Liver (tissue), 9 donors: ENCODE measurements around the gene SRC. TPM values are rescaled to one million over a fixed set of nuclear protein-coding genes. Genes with fewer than 3 reads are reported as not detected.

Experiments used
- DNase-seq: peaks from one replicate; pipeline ENCODE4 v3.0.0-alpha.2; 2017; ENCODE audit warnings: low spot score
- H3K27ac ChIP-seq, 2 donors: one replicate each; pipeline ENCODE4 v1.7.0; 2013; ENCODE audit warnings: inconsistent platforms in 2 of 2, low read length in 2 of 2, control low read depth in 1 of 2, low read depth in 1 of 2, mild to moderate bottlenecking in 1 of 2
- H3K27me3 ChIP-seq, 4 donors: one replicate each; pipeline versions ENCODE4 v1.6.1 to v1.7.0; 2013; ENCODE audit warnings: low read length in 3 of 4, inconsistent platforms in 1 of 4, mild to moderate bottlenecking in 1 of 4, moderate library complexity in 1 of 4; ENCODE audit not compliant: control insufficient read depth in 4 of 4, insufficient read depth in 4 of 4
- H3K36me3 ChIP-seq, 4 donors: one replicate each; pipeline versions ENCODE4 v1.6.1 to v1.7.0; 2013; ENCODE audit warnings: low read length in 3 of 4, mild to moderate bottlenecking in 3 of 4, low read depth in 1 of 4, moderate library complexity in 1 of 4; ENCODE audit not compliant: control insufficient read depth in 4 of 4, insufficient read depth in 3 of 4
- H3K4me1 ChIP-seq, 4 donors: one replicate each; pipeline versions ENCODE4 v1.6.1 to v1.7.0; 2013; ENCODE audit warnings: low read length in 3 of 4, mild to moderate bottlenecking in 3 of 4, moderate library complexity in 1 of 4; ENCODE audit not compliant: control insufficient read depth in 4 of 4, insufficient read depth in 4 of 4
- H3K4me3 ChIP-seq, 3 donors: one replicate each; pipeline versions ENCODE4 v1.6.1 to v1.7.0; 2013; ENCODE audit warnings: low read length in 3 of 3, control low read depth in 1 of 3, low read depth in 1 of 3, mild to moderate bottlenecking in 1 of 3
- H3K9ac ChIP-seq, 2 donors: one replicate each; pipeline ENCODE4 v1.7.0; 2013; ENCODE audit warnings: low read length in 2 of 2, mild to moderate bottlenecking in 2 of 2, moderate library complexity in 2 of 2, control low read depth in 1 of 2, low read depth in 1 of 2
- H3K9me3 ChIP-seq, 4 donors: one replicate each; pipeline versions ENCODE4 v1.6.1 to v1.7.0; 2013; ENCODE audit warnings: low read length in 3 of 4; ENCODE audit not compliant: control insufficient read depth in 4 of 4
- CTCF ChIP-seq: fragments of 150-350 bp; IDR thresholded peaks from 2 replicates; pipeline ENCODE4 v1.5.1; 2017; ENCODE audit warnings: improper control_type of control experiment, low read depth, low read length; ENCODE audit not compliant: missing input control
- FOXA1 ChIP-seq: IDR thresholded peaks from 2 replicates; pipeline ENCODE4 v1.6.1; 2016; ENCODE audit warnings: antibody characterized with exemption
- FOXA2 ChIP-seq: IDR thresholded peaks from 2 replicates; pipeline ENCODE4 v1.6.1; 2016; ENCODE audit warnings: antibody characterized with exemption
- GABPA ChIP-seq, 2 donors: IDR thresholded peaks in 1 of 2; conservative IDR thresholded peaks in 1 of 2; 2 replicates each; pipeline ENCODE4 v1.6.1; 2016; ENCODE audit warnings: antibody characterized with exemption in 2 of 2, mild to moderate bottlenecking in 1 of 2, moderate library complexity in 1 of 2
- HNF4A ChIP-seq, 2 donors: conservative IDR thresholded peaks; 2 replicates each; pipeline ENCODE4 v1.6.1; 2016; ENCODE audit warnings: antibody characterized with exemption in 2 of 2, mild to moderate bottlenecking in 2 of 2
- HNF4G ChIP-seq: IDR thresholded peaks from 2 replicates; pipeline ENCODE4 v1.6.1; 2016; ENCODE audit warnings: antibody characterized with exemption
- JUND ChIP-seq, 2 donors: IDR thresholded peaks; 2 replicates each; pipeline ENCODE4 v1.6.1; 2016; ENCODE audit warnings: antibody characterized with exemption in 2 of 2
- MAX ChIP-seq: IDR thresholded peaks from 2 replicates; pipeline ENCODE4 v1.6.1; 2016; ENCODE audit warnings: antibody characterized with exemption
- NR2F2 ChIP-seq: IDR thresholded peaks from 2 replicates; pipeline ENCODE4 v1.6.1; 2016; ENCODE audit warnings: antibody characterized with exemption
- RAD21 ChIP-seq, 2 donors: IDR thresholded peaks; 2 replicates each; pipeline ENCODE4 v1.6.1; 2016; ENCODE audit warnings: antibody characterized with exemption in 2 of 2, mild to moderate bottlenecking in 2 of 2
- RXRA ChIP-seq, 2 donors: IDR thresholded peaks; 2 replicates each; pipeline ENCODE4 v1.6.1; 2017 to 2018; ENCODE audit warnings: antibody characterized with exemption in 2 of 2, mild to moderate bottlenecking in 1 of 2
- SP1 ChIP-seq: IDR thresholded peaks from 2 replicates; pipeline ENCODE4 v1.6.1; 2018; ENCODE audit warnings: antibody characterized with exemption, mild to moderate bottlenecking
- TAF1 ChIP-seq: conservative IDR thresholded peaks from 2 replicates; pipeline ENCODE4 v1.6.1; 2016; ENCODE audit warnings: antibody characterized with exemption, mild to moderate bottlenecking
- YY1 ChIP-seq: IDR thresholded peaks from 2 replicates; pipeline ENCODE4 v1.6.1; 2016; ENCODE audit warnings: antibody characterized with exemption, mild to moderate bottlenecking
- WGBS: extraction: QIAGEN DNeasy Blood & Tissue Kit; methylation state at CpG from one replicate; pipeline ENCODE4 v1.1.7; 2013; 5-methylcytosine and 5-hydroxymethylcytosine counted together
- polyA plus RNA-seq, 2 donors: library from polyadenylated mRNA; stranded (reverse) in 1 of 2; unstranded in 1 of 2; fragments of 200-250 nt in 1 of 2; fragments of >200 nt in 1 of 2; fragmentation: Nextera tagmentation in 1 of 2; extraction: Ambion mirVana in 1 of 2; gene quantifications; one replicate each; pipeline versions ENCODE4 v1.2.1 to v1.2.3, GENCODE V29; 2013 to 2015
- total RNA-seq, 2 donors: library from RNA; depleted of rRNA; stranded (reverse); fragments of >200 nt; gene quantifications; one replicate each; pipeline ENCODE4 v1.2.3, GENCODE V29; 2014
- donor health status: healthy.
- donor health status: healthy.
- donor health status: healthy.
- donor health status: healthy.
- donor health status: healthy.

Gene SRC
- total and polyA plus RNA-seq, 4 donors: 3.3 to 21.2 (median 5.4) TPM

- Histone ChIP-seq H3K4me1 (no peaks in the 10 kb centered on the region), H3K36me3 (no peaks in the 10 kb centered on the region), H3K9me3 (no peaks in the 10 kb centered on the region), H3K4me3 (no peak overlapping the region), H3K27ac (no peak overlapping the region), H3K9ac (no peak overlapping the region), H3K27me3 (peaks cover 0 to 14% (median 2%) of the 10 kb centered on the region in 4 donors)
- 77% methylated on average over 25 of the region's 25 CpGs for WGBS
- TF ChIP-seq JUND (IDR thresholded peaks at IDR 0.05) (no peak), HNF4A (conservative IDR thresholded peaks at IDR 0.05) (no peak), GABPA (IDR thresholded peaks at IDR 0.05 in 1 of 2, conservative IDR thresholded peaks at IDR 0.05 in 1 of 2) (no peak), SP1 (no peak), MAX (no peak), HNF4G (no peak), FOXA2 (no peak), TAF1 (no peak), FOXA1 (no peak), CTCF (no peak)
- DNase-seq: no peak
These were observed 75.3 kb downstream of the SRC start for GRCh38 chr20:37421060-37421905.

GRCh38 chr20:37421988-37422387 is 76.0 kb downstream of the SRC start:
- H3K9me3 ChIP-seq: no peaks in the 10 kb centered on the region
- H3K4me1 ChIP-seq: no peaks in the 10 kb centered on the region
- no peak for DNase-seq
- H3K27ac ChIP-seq: no peak overlapping the region
- 49% methylated on average over 6 of the region's 6 CpGs for WGBS
- no peak overlapping the region for H3K4me3 ChIP-seq
- no peak overlapping the region for H3K9ac ChIP-seq
- no peaks in the 10 kb centered on the region for H3K36me3 ChIP-seq
- no peak for TF ChIP-seq FOXA2
- no peak for TF ChIP-seq CTCF
- no peak for TF ChIP-seq YY1
- no peak for TF ChIP-seq TAF1
- H3K27me3 ChIP-seq: peaks cover 0 to 14% (median 2%) of the 10 kb centered on the region in 4 donors

GRCh38 chr20:37422791-37423286 is 76.9 kb downstream of the SRC start:
- Histone ChIP-seq H3K27ac (no peak overlapping the region), H3K27me3 (peaks cover 0 to 14% (median 2%) of the 10 kb centered on the region in 4 donors), H3K9me3 (no peaks in the 10 kb centered on the region), H3K4me1 (no peaks in the 10 kb centered on the region), H3K36me3 (no peaks in the 10 kb centered on the region), H3K9ac (no peak overlapping the region), H3K4me3 (no peak overlapping the region)
- 52% methylated on average over 11 of the region's 11 CpGs for WGBS
- TF ChIP-seq FOXA2: no peak
- no peak for TF ChIP-seq NR2F2
- no peak for TF ChIP-seq TAF1
- TF ChIP-seq RAD21 (IDR thresholded peaks at IDR 0.05): no peak
- TF ChIP-seq JUND (IDR thresholded peaks at IDR 0.05): no peak
- TF ChIP-seq CTCF: no peak
- TF ChIP-seq MAX: no peak
- TF ChIP-seq YY1: no peak
- TF ChIP-seq SP1: no peak
- no peak for TF ChIP-seq RXRA (IDR thresholded peaks at IDR 0.05)
- TF ChIP-seq GABPA (IDR thresholded peaks at IDR 0.05 in 1 of 2, conservative IDR thresholded peaks at IDR 0.05 in 1 of 2): no peak
- no peak for DNase-seq
